ENCODE data around the gene DCP2.

Gene DCP2

GRCh38 chr5:113059232-113060040, 82.8 kb downstream of the DCP2 start:
- TF ChIP-seq NFIC (IDR thresholded peaks at IDR 0.05), result no peak
- no peak for TF ChIP-seq EP300 (IDR thresholded peaks at IDR 0.05; ENCODE audit: borderline replicate concordance)
- no peak for TF ChIP-seq TCF12 (IDR thresholded peaks at IDR 0.05; ENCODE audit: low read depth)

GRCh38 chr5:113060408-113061025, 83.9 kb downstream of the DCP2 start:
- no peak for TF ChIP-seq TCF12 (IDR thresholded peaks at IDR 0.05; ENCODE audit: low read depth)
- no peak for TF ChIP-seq MAX (IDR thresholded peaks at IDR 0.05)
- TF ChIP-seq USF1 (IDR thresholded peaks at IDR 0.05), result no peak
- TF ChIP-seq REST (IDR thresholded peaks at IDR 0.05; ENCODE audit: low read depth), result no peak
- no peak for TF ChIP-seq RAD21 (IDR thresholded peaks at IDR 0.05; ENCODE audit: low read depth)
- TF ChIP-seq CEBPB (IDR thresholded peaks at IDR 0.05), result no peak
- no peak for TF ChIP-seq TEAD4 (IDR thresholded peaks at IDR 0.05)
- TF ChIP-seq EGR1 (IDR thresholded peaks at IDR 0.05), result no peak

GRCh38 chr5:113061846-113062780, 85.5 kb downstream of the DCP2 start:
- TF ChIP-seq CEBPB (IDR thresholded peaks at IDR 0.05) (no peak), NFIC (IDR thresholded peaks at IDR 0.05) (no peak)

- TF ChIP-seq NFIC (IDR thresholded peaks at IDR 0.05), result no peak
- TF ChIP-seq TCF12 (IDR thresholded peaks at IDR 0.05; ENCODE audit: low read depth), result no peak
- no peak for TF ChIP-seq FOXM1 (IDR thresholded peaks at IDR 0.05; ENCODE audit: borderline replicate concordance, low read depth)
- no peak for TF ChIP-seq TEAD4 (IDR thresholded peaks at IDR 0.05)
- TF ChIP-seq TAF1 (IDR thresholded peaks at IDR 0.05; ENCODE audit: low read depth), result no peak
- no peak for TF ChIP-seq CEBPB (IDR thresholded peaks at IDR 0.05)
- TF ChIP-seq ZBTB7A (IDR thresholded peaks at IDR 0.05; ENCODE audit: low read depth), result no peak
- no peak for TF ChIP-seq CREB1 (IDR thresholded peaks at IDR 0.05; ENCODE audit: low read depth)
- no peak for TF ChIP-seq EP300 (IDR thresholded peaks at IDR 0.05; ENCODE audit: borderline replicate concordance)
- TF ChIP-seq RAD21 (IDR thresholded peaks at IDR 0.05; ENCODE audit: low read depth), result no peak
- no peak for TF ChIP-seq EGR1 (IDR thresholded peaks at IDR 0.05)
- no peak for TF ChIP-seq YY1 (IDR thresholded peaks at IDR 0.05; ENCODE audit: low read depth)
- TF ChIP-seq REST (IDR thresholded peaks at IDR 0.05; ENCODE audit: low read depth), result no peak
Observed at GRCh38 chr5:113062869-113063508, 86.4 kb downstream of the DCP2 start.

GRCh38 chr5:113063927-113064326, 87.3 kb downstream of the DCP2 start:
- no peak for TF ChIP-seq CEBPB (IDR thresholded peaks at IDR 0.05)
- no peak for TF ChIP-seq MAX (IDR thresholded peaks at IDR 0.05)
- TF ChIP-seq NFIC (IDR thresholded peaks at IDR 0.05), result no peak
- no peak for TF ChIP-seq ZBTB7A (IDR thresholded peaks at IDR 0.05; ENCODE audit: low read depth)
- no peak for TF ChIP-seq USF1 (IDR thresholded peaks at IDR 0.05)
- no peak for TF ChIP-seq FOXM1 (IDR thresholded peaks at IDR 0.05; ENCODE audit: borderline replicate concordance, low read depth)
- TF ChIP-seq RAD21 (IDR thresholded peaks at IDR 0.05; ENCODE audit: low read depth), result no peak

Data from Ishikawa (cell line).